OCI-LY7 (cell line): ENCODE results near the gene TSHZ3. TPM values are rescaled to one million over a fixed set of nuclear protein-coding genes. Genes with fewer than 3 reads are reported as not detected.

Source experiments
- BruUV-seq: library from RNA; stranded (reverse); fragments of 400-500 nt; replicated peaks from 2 replicates; lab custom pipeline; 2021; lab: Mats Ljungman, UMichigan
- CTCF ChIA-PET: fragments of 300-600 bp; sonication (Branson Sonifier 250); formaldehyde crosslinking; loops from one replicate; lab custom pipeline; 2022; ENCODE audit warnings: antibody characterized with exemption; ENCODE audit not compliant: unreplicated experiment; lab: Charles Lee
- POLR2A ChIA-PET: fragments of 300-600 bp; sonication (Branson Sonifier 250); formaldehyde crosslinking; loops from one replicate; lab custom pipeline; 2022; ENCODE audit warnings: antibody characterized with exemption; lab: Charles Lee
- DNase-seq: peaks from one replicate; pipeline ENCODE4 v3.0.0-alpha.2; 2015; ENCODE audit warnings: low spot score
- H2AFZ ChIP-seq: fragments of 200-600 bp; sonication (generic), shearing (Covaris generic); 2 replicates; pipeline ENCODE4 v1.6.1; 2014; ENCODE audit warnings: mild to moderate bottlenecking, antibody characterized with exemption, low read length, moderate library complexity
- H3K27ac ChIP-seq: fragments of 200-600 bp; sonication (generic); 2 replicates; pipeline ENCODE4 v1.5.1; 2014; ENCODE audit warnings: mixed run types, low read depth, mild to moderate bottlenecking, moderate library complexity, low read length, inconsistent platforms; ENCODE audit not compliant: poor library complexity, severe bottlenecking
- H3K36me3 ChIP-seq: fragments of 200-600 bp; sonication (generic); 2 replicates; pipeline ENCODE4 v1.6.1; 2014; ENCODE audit warnings: mild to moderate bottlenecking, antibody characterized with exemption, low read length, moderate library complexity, mixed read lengths; ENCODE audit not compliant: insufficient read depth
- H3K4me1 ChIP-seq: fragments of 200-600 bp; sonication (generic); 2 replicates; pipeline ENCODE4 v1.5.1; 2014; ENCODE audit warnings: mild to moderate bottlenecking, low read length; ENCODE audit not compliant: insufficient read depth, poor library complexity, severe bottlenecking
- H3K4me2 ChIP-seq: fragments of 200-600 bp; sonication (generic); 2 replicates; pipeline ENCODE4 v1.6.1; 2014; ENCODE audit warnings: mild to moderate bottlenecking, low read length
- H3K4me3 ChIP-seq: fragments of 200-600 bp; sonication (generic); 2 replicates; pipeline ENCODE4 v1.5.1; 2014; ENCODE audit warnings: mild to moderate bottlenecking, low read depth, low read length; ENCODE audit not compliant: poor library complexity, severe bottlenecking
- H3K79me2 ChIP-seq: fragments of 200-600 bp; sonication (generic); 2 replicates; pipeline ENCODE4 v1.6.1; 2016; ENCODE audit warnings: low read depth, mild to moderate bottlenecking, low read length, moderate library complexity, mixed read lengths; ENCODE audit not compliant: insufficient read depth
- H3K9me2 ChIP-seq: fragments of 200-600 bp; sonication (generic); 2 replicates; pipeline ENCODE4 v1.6.1; 2016; ENCODE audit warnings: mild to moderate bottlenecking, low read length, mixed read lengths; ENCODE audit not compliant: insufficient read depth
- H3K9me3 ChIP-seq: fragments of 200-600 bp; sonication (generic); 2 replicates; pipeline ENCODE4 v1.6.1; 2014; ENCODE audit warnings: mild to moderate bottlenecking, mixed run types, low read length, mixed read lengths
- H4K20me1 ChIP-seq: fragments of 200-600 bp; sonication (generic); 2 replicates; pipeline ENCODE4 v1.6.1; 2014; ENCODE audit warnings: mild to moderate bottlenecking, antibody characterized with exemption, low read length, moderate library complexity, mixed read lengths; ENCODE audit not compliant: insufficient read depth
- CTCF ChIP-seq: fragments of 200-600 bp; sonication (generic); conservative IDR thresholded peaks from 2 replicates; pipeline ENCODE4 v1.5.1; 2014; ENCODE audit warnings: mild to moderate bottlenecking, antibody characterized with exemption, low read length, moderate library complexity, mixed read lengths
- EZH2phosphoT487 ChIP-seq: fragments of 200-600 bp; sonication (generic); IDR thresholded peaks from 2 replicates; pipeline ENCODE4 v1.6.1; 2018; ENCODE audit warnings: low read depth, borderline replicate concordance, mild to moderate bottlenecking, mixed run types, antibody characterized with exemption, low read length, moderate library complexity, mixed read lengths
- intact Hi-C: fragments of 100-400 bp; cut with micrococcal nuclease; formaldehyde crosslinking; loops from one replicate; pipeline ENCODE4 v1.10.0; 2022; ENCODE audit not compliant: unreplicated experiment
- total RNA-seq, 2 experiments: library from RNA; depleted of rRNA in 1 of 2; stranded (reverse); fragments of >200 nt in 1 of 2; shearing (Covaris generic) in 1 of 2; gene quantifications; 2 replicates each; pipeline ENCODE4 v1.2.3, GENCODE V29; 2014 to 2022

Gene TSHZ3
- total RNA-seq, 2 experiments from 2014 or later, result not detected

GRCh38 chr19:31304831-31305312 is 44.4 kb downstream of the TSHZ3 start:
- CTCF ChIA-PET, result no interaction called here

GRCh38 chr19:31303262-31303815 is 45.9 kb downstream of the TSHZ3 start:
- Histone ChIP-seq H4K20me1 (no peaks in the 10 kb centered on the region), H3K4me1 (no peaks in the 10 kb centered on the region), H3K36me3 (no peaks in the 10 kb centered on the region), H3K9me2 (no peaks in the 10 kb centered on the region), H3K9me3 (no peaks in the 10 kb centered on the region), H3K27ac (no peak overlapping the region), H3K4me3 (no peak overlapping the region), H3K79me2 (no peaks in the 10 kb centered on the region), H2AFZ (no peak overlapping the region), H3K4me2 (no peak overlapping the region)
- no TSS peak for BruUV-seq
- POLR2A ChIA-PET, result no interaction called here
- DNase-seq, result no peak
- CTCF ChIA-PET, result no interaction called here
- TF ChIP-seq EZH2phosphoT487, result no peak
- no peak for TF ChIP-seq CTCF
- intact Hi-C loops, result no loop called here

More at GRCh38 chr19:31304831-31305312, 44.4 kb downstream of the TSHZ3 start:
- H3K79me2 ChIP-seq, result no peaks in the 10 kb centered on the region
- no peaks in the 10 kb centered on the region for H3K9me3 ChIP-seq
- H3K4me1 ChIP-seq, result no peaks in the 10 kb centered on the region
- TF ChIP-seq EZH2phosphoT487, result no peak
- no peak for TF ChIP-seq CTCF
- H3K4me3 ChIP-seq, result no peak overlapping the region
- DNase-seq, result no peak
- H3K27ac ChIP-seq, result no peak overlapping the region
- H4K20me1 ChIP-seq, result no peaks in the 10 kb centered on the region
- no peaks in the 10 kb centered on the region for H3K36me3 ChIP-seq
- no peaks in the 10 kb centered on the region for H3K9me2 ChIP-seq
- POLR2A ChIA-PET, result no interaction called here
- H3K4me2 ChIP-seq, result no peak overlapping the region
- BruUV-seq, result no TSS peak
- intact Hi-C loops, result no loop called here
- no peak overlapping the region for H2AFZ ChIP-seq

GRCh38 chr19:31301306-31301980 is 47.8 kb downstream of the TSHZ3 start:
- H3K36me3 ChIP-seq, result no peaks in the 10 kb centered on the region
- H3K79me2 ChIP-seq, result no peaks in the 10 kb centered on the region
- no peak overlapping the region for H3K4me3 ChIP-seq
- no peaks in the 10 kb centered on the region for H3K9me2 ChIP-seq
- no peak overlapping the region for H3K27ac ChIP-seq
- no TSS peak for BruUV-seq
- no peak for TF ChIP-seq EZH2phosphoT487
- TF ChIP-seq CTCF, result no peak
- ChIA-PET CTCF (no interaction called here), POLR2A (no interaction called here)
- no peaks in the 10 kb centered on the region for H4K20me1 ChIP-seq
- no peak overlapping the region for H2AFZ ChIP-seq
- no peaks in the 10 kb centered on the region for H3K9me3 ChIP-seq
- no peak for DNase-seq
- H3K4me1 ChIP-seq, result no peaks in the 10 kb centered on the region
- no peak overlapping the region for H3K4me2 ChIP-seq
- intact Hi-C loops, result no loop called here
